PC-3 (cell line): ENCODE data around the gene RBM18. TPM values are rescaled to one million over a fixed set of nuclear protein-coding genes. Genes with fewer than 3 reads are reported as not detected.

Experiments
- ATAC-seq: fragments of 200-7000 bp; cut with Tn5 transposase; 2 replicates; pipeline ENCODE4 v1.9.1; 2020; ENCODE audit warnings: mild to moderate bottlenecking, moderate library complexity
- BruUV-seq: library from RNA; stranded (reverse); fragments of 400-500 nt; replicated peaks from 2 replicates; lab custom pipeline; 2021; lab: Mats Ljungman, UMichigan
- CTCF ChIA-PET: fragments of 300-600 bp; sonication (Branson Sonifier 250); formaldehyde crosslinking; loops from one replicate; lab custom pipeline; 2022; ENCODE audit warnings: antibody characterized with exemption; lab: Charles Lee
- POLR2A ChIA-PET: fragments of 300-600 bp; sonication (Branson Sonifier 250); formaldehyde crosslinking; loops from one replicate; lab custom pipeline; 2022; ENCODE audit warnings: antibody characterized with exemption; ENCODE audit not compliant: unreplicated experiment; lab: Charles Lee
- DNase-seq: peaks from one replicate; pipeline ENCODE4 v3.0.0-alpha.2; 2015
- H2AFZ ChIP-seq: fragments of 300-600 bp; sonication (generic); 2 replicates; pipeline ENCODE4 v1.6.0; 2016; ENCODE audit warnings: antibody characterized with exemption, low read length
- H3F3A ChIP-seq: fragments of 300-600 bp; sonication (generic); one replicate; pipeline ENCODE4 v1.6.0; 2017; ENCODE audit warnings: antibody characterized with exemption, low read length, control low read depth, mild to moderate bottlenecking; ENCODE audit not compliant: unreplicated experiment
- H3K27ac ChIP-seq: fragments of 300-600 bp; sonication (generic); 2 replicates; pipeline ENCODE4 v1.5.1; 2016; ENCODE audit warnings: mild to moderate bottlenecking, low read length
- H3K27me3 ChIP-seq: fragments of 300-600 bp; sonication (generic); 2 replicates; pipeline ENCODE4 v1.6.1; 2016; ENCODE audit warnings: low read length, mixed read lengths
- H3K36me3 ChIP-seq: fragments of 300-600 bp; sonication (generic); 2 replicates; pipeline ENCODE4 v1.6.1; 2016; ENCODE audit warnings: low read depth, mixed run types, low read length, mixed read lengths
- H3K4me1 ChIP-seq: fragments of 300-600 bp; sonication (generic); 2 replicates; pipeline ENCODE4 v1.5.1; 2016; ENCODE audit warnings: low read length; ENCODE audit not compliant: insufficient read depth
- H3K4me2 ChIP-seq: fragments of 300-600 bp; sonication (generic); 2 replicates; pipeline ENCODE4 v1.6.0; 2016; ENCODE audit warnings: low read length
- H3K4me3 ChIP-seq: fragments of 300-600 bp; sonication (generic); 2 replicates; pipeline ENCODE4 v1.5.1; 2016; ENCODE audit warnings: mild to moderate bottlenecking, low read length, mixed read lengths
- H3K79me2 ChIP-seq: fragments of 300-600 bp; sonication (generic); 2 replicates; pipeline ENCODE4 v1.6.1; 2017; ENCODE audit warnings: low read length, mixed read lengths
- H3K9ac ChIP-seq: fragments of 300-600 bp; sonication (generic); 2 replicates; pipeline ENCODE4 v1.6.0; 2016; ENCODE audit warnings: mild to moderate bottlenecking, low read length
- H3K9me2 ChIP-seq: fragments of 300-600 bp; sonication (generic); replicated peaks from 2 replicates; pipeline ENCODE4 v1.6.1; 2016; ENCODE audit warnings: mixed run types, low read length, mixed read lengths
- H3K9me3 ChIP-seq: fragments of 300-600 bp; sonication (generic); 2 replicates; pipeline ENCODE4 v1.6.1; 2016; ENCODE audit warnings: low read length, mixed read lengths
- H4K20me1 ChIP-seq: fragments of 300-600 bp; sonication (generic); 2 replicates; pipeline ENCODE4 v1.6.1; 2016; ENCODE audit warnings: low read length, mixed read lengths
- CTCF ChIP-seq: fragments of 300-600 bp; sonication (generic); conservative IDR thresholded peaks from 2 replicates; pipeline ENCODE4 v1.5.1; 2017; ENCODE audit warnings: antibody characterized with exemption, low read depth, mild to moderate bottlenecking, low read length
- EZH2 ChIP-seq: fragments of 300-600 bp; sonication (generic); IDR thresholded peaks from one replicate; pipeline ENCODE4 v1.6.1; 2017; ENCODE audit warnings: antibody characterized with exemption, mild to moderate bottlenecking, low read length; ENCODE audit not compliant: unreplicated experiment
- EZH2phosphoT487 ChIP-seq: fragments of 300-600 bp; sonication (generic); IDR thresholded peaks from 2 replicates; pipeline ENCODE4 v1.6.1; 2018; ENCODE audit warnings: mild to moderate bottlenecking, antibody characterized with exemption, low read length, borderline replicate concordance
- intact Hi-C: fragments of 100-400 bp; cut with micrococcal nuclease; formaldehyde crosslinking; loops from 2 replicates; pipeline ENCODE4 v1.9.0; 2023
- total RNA-seq: library from RNA; depleted of rRNA; stranded (reverse); fragments of >200 nt; gene quantifications from 2 replicates; pipeline ENCODE4 v1.2.3, GENCODE V29; 2014

RBM18 gene
- total RNA-seq, 1 experiment from 2014 or later = 8.3 TPM

GRCh38 chr9:122204491-122204890, 60.1 kb downstream of the RBM18 start:
- intact Hi-C loops = no loop called here
- no peaks in the 10 kb centered on the region for H3K36me3 ChIP-seq
- H3K27ac ChIP-seq = no peak overlapping the region
- CTCF ChIA-PET = no interaction called here
- H3K9ac ChIP-seq = no peak overlapping the region
- no peaks in the 10 kb centered on the region for H3K79me2 ChIP-seq
- TF ChIP-seq EZH2phosphoT487 = no peak
- ATAC-seq = no peak
- H3K4me3 ChIP-seq = no peak overlapping the region
- no peaks in the 10 kb centered on the region for H3K9me2 ChIP-seq
- DNase-seq = no peak
- H3K9me3 ChIP-seq = no peaks in the 10 kb centered on the region
- H3K4me2 ChIP-seq = no peak overlapping the region
- no peaks in the 10 kb centered on the region for H3F3A ChIP-seq
- no peak overlapping the region for H2AFZ ChIP-seq
- POLR2A ChIA-PET = no interaction called here
- no peaks in the 10 kb centered on the region for H4K20me1 ChIP-seq
- no peaks in the 10 kb centered on the region for H3K4me1 ChIP-seq
- no peaks in the 10 kb centered on the region for H3K27me3 ChIP-seq
- BruUV-seq = no TSS peak

GRCh38 chr9:122204055-122204454, 60.6 kb downstream of the RBM18 start:
- H3K4me3 ChIP-seq = no peak overlapping the region
- no peaks in the 10 kb centered on the region for H3K9me3 ChIP-seq
- CTCF ChIA-PET = no interaction called here
- H3K27ac ChIP-seq = no peak overlapping the region
- no peaks in the 10 kb centered on the region for H3K4me1 ChIP-seq
- H3K9ac ChIP-seq = no peak overlapping the region
- no peaks in the 10 kb centered on the region for H4K20me1 ChIP-seq
- BruUV-seq = no TSS peak
- no peaks in the 10 kb centered on the region for H3K9me2 ChIP-seq
- intact Hi-C loops = no loop called here
- ATAC-seq (no peak), DNase-seq (no peak)
- no peaks in the 10 kb centered on the region for H3K79me2 ChIP-seq
- no peaks in the 10 kb centered on the region for H3K27me3 ChIP-seq
- no peaks in the 10 kb centered on the region for H3K36me3 ChIP-seq
- no peaks in the 10 kb centered on the region for H3F3A ChIP-seq
- POLR2A ChIA-PET = no interaction called here
- no peak overlapping the region for H3K4me2 ChIP-seq
- no peak overlapping the region for H2AFZ ChIP-seq
- no peak for TF ChIP-seq EZH2
- no peak for TF ChIP-seq CTCF
- no peak for TF ChIP-seq EZH2phosphoT487

GRCh38 chr9:122202111-122202510, 62.5 kb downstream of the RBM18 start:
- ATAC-seq (no peak), DNase-seq (no peak)
- no peak overlapping the region for H3K27ac ChIP-seq
- H3K9me3 ChIP-seq = no peaks in the 10 kb centered on the region
- H3K4me3 ChIP-seq = no peak overlapping the region
- H3K27me3 ChIP-seq = no peaks in the 10 kb centered on the region
- no peaks in the 10 kb centered on the region for H3K9me2 ChIP-seq
- H3K4me1 ChIP-seq = no peaks in the 10 kb centered on the region
- CTCF ChIA-PET = no interaction called here
- no peak overlapping the region for H2AFZ ChIP-seq
- H3F3A ChIP-seq = no peaks in the 10 kb centered on the region
- intact Hi-C loops = no loop called here
- no peak overlapping the region for H3K9ac ChIP-seq
- POLR2A ChIA-PET = no interaction called here
- H4K20me1 ChIP-seq = no peaks in the 10 kb centered on the region
- no peak for TF ChIP-seq EZH2phosphoT487
- no peak for TF ChIP-seq EZH2
- TF ChIP-seq CTCF = no peak
- H3K36me3 ChIP-seq = no peaks in the 10 kb centered on the region
- H3K4me2 ChIP-seq = no peak overlapping the region
- no TSS peak for BruUV-seq
- H3K79me2 ChIP-seq = no peaks in the 10 kb centered on the region
